WTC11 (cell line): Measurements from ENCODE around the gene RGS16. TPM values are rescaled to one million over a fixed set of nuclear protein-coding genes. Genes with fewer than 3 reads are reported as not detected.
A peak's percentile ranks its signal among the peaks of the same experiment; 100 is the strongest.

Source experiments
- ATAC-seq: fragments of 200-7000 bp; cut with Tn5 transposase; 2 replicates; pipeline ENCODE4 v1.10.0; 2021; ENCODE audit warnings: mild to moderate bottlenecking, moderate library complexity
- CTCF ChIA-PET: fragments of 300-600 bp; sonication (Branson Sonifier 250); formaldehyde crosslinking; loops from one replicate; lab custom pipeline; 2021; ENCODE audit warnings: antibody characterized with exemption; lab: Charles Lee
- POLR2A ChIA-PET: fragments of 350-600 bp; sonication (Branson Sonifier 250); formaldehyde crosslinking; loops from one replicate; lab custom pipeline; 2021; ENCODE audit warnings: antibody characterized with exemption; lab: Charles Lee
- DNase-seq: peaks from one replicate; pipeline ENCODE4 v3.0.0; 2021; ENCODE audit warnings: low spot score
- H3K27ac Mint-ChIP-seq: 2 replicates; pipeline ENCODE4 v1.8.0; 2021; ENCODE audit warnings: mixed read lengths
- H3K27me3 Mint-ChIP-seq: 2 replicates; pipeline ENCODE4 v1.8.0; 2021; ENCODE audit warnings: low read depth, mild to moderate bottlenecking, moderate library complexity, mixed read lengths
- H3K36me3 Mint-ChIP-seq: 2 replicates; pipeline ENCODE4 v1.8.0; 2021; ENCODE audit warnings: mixed read lengths
- H3K4me1 Mint-ChIP-seq: 2 replicates; pipeline ENCODE4 v1.8.0; 2022; ENCODE audit warnings: mixed read lengths
- H3K4me3 Mint-ChIP-seq: 2 replicates; pipeline ENCODE4 v1.8.0; 2021; ENCODE audit warnings: mild to moderate bottlenecking, moderate library complexity, mixed read lengths
- H3K9me3 Mint-ChIP-seq: 2 replicates; pipeline ENCODE4 v1.8.0; 2021; ENCODE audit warnings: mixed read lengths
- CBFB ChIP-seq: sonication (generic); formaldehyde crosslinking; IDR thresholded peaks from 2 replicates; pipeline ENCODE4 v1.8.1; 2022; ENCODE audit warnings: mild to moderate bottlenecking, low read depth, missing genetic modification reagents
- CREB1 ChIP-seq: sonication (generic); formaldehyde crosslinking; IDR thresholded peaks from 2 replicates; pipeline ENCODE4 v1.8.0; 2023; ENCODE audit warnings: mild to moderate bottlenecking, missing genetic modification reagents
- CTCF ChIP-seq: fragments of 200-600 bp; IDR thresholded peaks from 2 replicates; pipeline ENCODE4 v1.8.0; 2022; ENCODE audit warnings: antibody characterized with exemption
- ELF4 ChIP-seq: sonication (generic); formaldehyde crosslinking; IDR thresholded peaks from 2 replicates; pipeline ENCODE4 v1.8.1; 2022; ENCODE audit warnings: low read depth, mild to moderate bottlenecking, moderate library complexity, missing genetic modification reagents
- ETV6 ChIP-seq: sonication (generic); formaldehyde crosslinking; IDR thresholded peaks from 2 replicates; pipeline ENCODE4 v1.8.1; 2022; ENCODE audit warnings: mild to moderate bottlenecking, missing genetic modification reagents
- FOXJ3 ChIP-seq: sonication (generic); formaldehyde crosslinking; IDR thresholded peaks from 2 replicates; pipeline ENCODE4 v1.9.0; 2021; ENCODE audit warnings: missing genetic modification reagents, mild to moderate bottlenecking, borderline replicate concordance
- HMGA2 ChIP-seq: fragments of 250-450 bp; sonication (Bioruptor Pico); IDR thresholded peaks from 2 replicates; pipeline ENCODE4 v1.4.0; 2021; ENCODE audit warnings: mild to moderate bottlenecking, moderate library complexity
- HMGXB4 ChIP-seq: sonication (generic); formaldehyde crosslinking; IDR thresholded peaks from 2 replicates; pipeline ENCODE4 v1.8.1; 2023; ENCODE audit warnings: mild to moderate bottlenecking, moderate library complexity, missing genetic modification reagents
- NFATC4 ChIP-seq: fragments of 250-450 bp; sonication (Bioruptor Pico); IDR thresholded peaks from 2 replicates; pipeline ENCODE4 v1.9.0; 2021; ENCODE audit warnings: mild to moderate bottlenecking
- NFYB ChIP-seq: sonication (generic); formaldehyde crosslinking; conservative IDR thresholded peaks from 2 replicates; pipeline ENCODE4 v1.8.0; 2022; ENCODE audit warnings: low read depth, missing genetic modification reagents
- NR1H2 ChIP-seq: sonication (generic); formaldehyde crosslinking; IDR thresholded peaks from 2 replicates; pipeline ENCODE4 v1.9.0; 2021; ENCODE audit warnings: mild to moderate bottlenecking, moderate library complexity, missing genetic modification reagents
- PRDM15 ChIP-seq: sonication (generic); formaldehyde crosslinking; IDR thresholded peaks from 2 replicates; pipeline ENCODE4 v1.8.0; 2022; ENCODE audit warnings: missing genetic modification reagents
- TEAD1 ChIP-seq: sonication (generic); formaldehyde crosslinking; IDR thresholded peaks from 2 replicates; pipeline ENCODE4 v1.8.0; 2022; ENCODE audit warnings: mild to moderate bottlenecking, missing genetic modification reagents
- TP53 ChIP-seq: sonication (generic); formaldehyde crosslinking; IDR thresholded peaks from 2 replicates; pipeline ENCODE4 v1.8.1; 2023; ENCODE audit warnings: mild to moderate bottlenecking, missing genetic modification reagents
- ZNF219 ChIP-seq: sonication (generic); formaldehyde crosslinking; IDR thresholded peaks from 2 replicates; pipeline ENCODE4 v1.8.0; 2023; ENCODE audit warnings: missing genetic modification reagents, mild to moderate bottlenecking, borderline replicate concordance
- ZNF317 ChIP-seq: sonication (generic); formaldehyde crosslinking; IDR thresholded peaks from 2 replicates; pipeline ENCODE4 v1.8.1; 2023; ENCODE audit warnings: low read depth, mild to moderate bottlenecking, moderate library complexity, missing genetic modification reagents, borderline replicate concordance
- ZNF423 ChIP-seq: fragments of 250-450 bp; sonication (Bioruptor Pico); IDR thresholded peaks from 2 replicates; pipeline ENCODE4 v2.1.2; 2022; ENCODE audit warnings: mild to moderate bottlenecking, moderate library complexity
- ZNF671 ChIP-seq: fragments of 250-450 bp; sonication (Bioruptor Pico); IDR thresholded peaks from 2 replicates; pipeline ENCODE4 v1.8.0; 2021; ENCODE audit warnings: mild to moderate bottlenecking
- ZSCAN18 ChIP-seq: fragments of 250-450 bp; sonication (Bioruptor Pico); IDR thresholded peaks from 2 replicates; pipeline ENCODE4 v2.1.2; 2022; ENCODE audit warnings: mild to moderate bottlenecking, moderate library complexity
- total RNA-seq: library from RNA; stranded (reverse); gene quantifications from 3 replicates; pipeline ENCODE4 v1.2.3, GENCODE V29; 2021
- TF ChIP-seq, protein P1 (sequence below): fragments of 250-450 bp; sonication (Bioruptor Pico); IDR thresholded peaks from 2 replicates; pipeline ENCODE4 v1.9.0; 2021; ENCODE audit warnings: moderate library complexity, mild to moderate bottlenecking, inconsistent platforms, borderline replicate concordance

RGS16 gene
- total RNA-seq, 1 experiment from 2014 or later, result 17.8 TPM

DNA sequence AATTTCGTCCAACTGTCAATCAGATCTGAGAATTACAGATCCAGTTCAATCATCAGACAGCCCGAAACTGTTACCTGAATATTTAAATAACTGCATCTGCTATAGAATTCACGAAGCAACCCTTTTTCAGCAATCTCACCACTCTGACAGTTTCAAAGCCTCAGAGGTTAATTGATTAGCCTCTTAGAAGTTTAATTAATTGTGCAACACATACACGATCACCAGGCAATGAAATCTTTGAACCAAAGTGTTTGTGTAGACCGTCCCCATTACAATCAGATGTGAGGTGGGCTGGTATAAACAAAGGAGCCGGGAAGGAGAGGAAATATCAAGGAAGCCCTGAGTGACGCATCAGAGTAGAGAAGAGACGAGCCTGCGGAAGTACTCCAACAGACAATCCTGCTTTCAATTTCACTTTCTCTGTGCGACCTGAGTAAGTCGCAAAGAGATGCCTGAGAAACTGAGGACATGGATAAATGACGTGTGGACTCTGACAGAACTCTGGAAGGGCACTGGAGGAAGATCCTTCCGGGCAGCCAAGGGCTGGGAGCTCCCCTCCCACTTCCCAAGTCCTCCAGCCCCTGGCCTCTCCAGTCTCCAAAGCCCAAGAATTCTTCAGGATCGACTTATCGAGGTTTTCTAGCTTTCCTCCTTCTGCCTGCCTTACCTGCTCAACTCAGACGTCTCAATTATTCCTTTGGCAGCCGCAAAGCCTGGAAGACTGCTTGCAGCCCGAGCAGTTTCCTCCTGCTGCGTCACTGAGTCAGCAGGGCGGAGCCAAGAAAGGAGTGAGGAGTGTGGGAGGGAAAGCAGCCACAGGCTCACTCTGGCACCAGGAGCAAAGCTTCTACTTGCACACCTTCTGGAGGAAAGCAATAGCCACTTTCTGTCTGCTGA is 15.4 kb downstream of the RGS16 start, which contains the start of gene RNASEL:
Gene RNASEL (minus strand): TSS at position 757 of the 897 bp plus-strand sequence. CDS start 2,450 bp downstream, outside the sequence.
- ATAC-seq (peak; percentile 99), DNase-seq (peak; percentile 70)
- Mint-ChIP-seq H3K4me1 (peaks cover 19% of the 10 kb centered on the region), H3K4me3 (peak within 1 kb of the TSS; percentile 67), H3K36me3 (no peaks in the 10 kb centered on the region), H3K27me3 (peaks cover 3% of the 10 kb centered on the region; the same call in 1 of the 2 replicates), H3K9me3 (peaks cover 11% of the 10 kb centered on the region), H3K27ac (peak within 1 kb of the TSS; percentile 75)
- ChIA-PET POLR2A (no interaction called here), CTCF (interaction anchor here (0.7 to 2.7 kb wide), 12 partner anchors 11 to 508 kb away, joined by 3 to 14 read pairs (median 6); no protein-coding TSS in a partner anchor)
- TF ChIP-seq NR1H2 (CRISPR knock-in tag), result no peak
- TF ChIP-seq CTCF, result no peak
- TF ChIP-seq PRDM15 (CRISPR knock-in tag), result peak; percentile 15; the same call in 1 of the 2 replicates
- TF ChIP-seq ZNF671 (CRISPR knock-in tag), result no peak

DNA sequence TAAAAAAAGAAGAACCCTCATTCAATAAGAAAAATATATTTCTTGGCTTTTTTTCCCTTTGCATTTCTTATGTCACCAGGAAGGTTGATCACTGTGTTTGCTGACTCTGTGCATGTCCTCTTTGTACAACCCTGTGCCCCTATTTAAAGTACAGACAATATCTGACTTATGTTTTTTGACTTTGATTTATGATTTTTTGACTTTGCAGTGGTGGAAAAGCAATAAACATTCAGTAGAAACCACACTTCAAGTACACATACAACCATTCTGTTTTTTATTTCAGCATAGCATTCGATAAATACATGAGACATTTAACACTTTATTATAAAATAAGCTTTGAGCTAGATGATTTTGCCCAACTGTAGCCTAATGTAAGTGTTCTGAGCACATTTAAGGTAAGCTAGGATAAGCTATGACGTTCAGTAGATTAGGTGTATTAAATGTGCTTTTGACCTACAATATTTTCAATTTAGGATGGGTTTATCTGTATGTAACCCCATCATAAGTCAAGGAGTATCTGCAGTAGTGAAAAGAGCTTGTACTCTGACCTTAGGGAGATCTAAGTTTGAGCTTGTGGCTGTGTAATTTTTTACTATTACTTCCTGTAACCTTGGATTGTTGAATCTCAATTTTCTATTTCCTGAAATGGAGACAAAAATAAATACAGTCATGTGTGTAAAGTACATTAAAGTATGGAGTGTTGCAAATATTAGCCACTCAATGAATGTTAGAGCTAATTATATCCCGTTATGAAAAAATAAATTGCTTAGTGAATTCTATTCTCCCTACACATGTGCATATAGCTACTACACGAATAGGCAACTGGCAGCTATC is 16.3 kb downstream of the RGS16 start:
- CTCF ChIA-PET, result interaction anchor here (0.7 to 2.7 kb wide), 6 partner anchors 12 to 507 kb away, joined by 3 to 11 read pairs (median 8); no protein-coding TSS in a partner anchor
- peaks cover 19% of the 10 kb centered on the region for H3K4me1 Mint-ChIP-seq
- no peaks in the 10 kb centered on the region for H3K36me3 Mint-ChIP-seq
- H3K4me3 Mint-ChIP-seq, result peak overlapping the region; percentile 67
- POLR2A ChIA-PET, result no interaction called here
- H3K27me3 Mint-ChIP-seq, result peaks cover 3% of the 10 kb centered on the region; the same call in 1 of the 2 replicates
- no peak for DNase-seq
- H3K27ac Mint-ChIP-seq, result no peak overlapping the region
- ATAC-seq, result no peak
- peaks cover 11% of the 10 kb centered on the region for H3K9me3 Mint-ChIP-seq
- no peak for TF ChIP-seq ZSCAN18
- TF ChIP-seq HMGA2 (CRISPR knock-in tag), result no peak
- TF ChIP-seq TP53 (CRISPR knock-in tag), result no peak
- no peak for TF ChIP-seq ETV6 (CRISPR knock-in tag)
- no peak for TF ChIP-seq CTCF
- no peak for TF ChIP-seq ZNF423
- TF ChIP-seq HMGXB4, result no peak
- no peak for TF ChIP-seq NFATC4 (CRISPR knock-in tag)
- TF ChIP-seq TEAD1 (CRISPR knock-in tag), result no peak
- TF ChIP-seq, protein P1, sequence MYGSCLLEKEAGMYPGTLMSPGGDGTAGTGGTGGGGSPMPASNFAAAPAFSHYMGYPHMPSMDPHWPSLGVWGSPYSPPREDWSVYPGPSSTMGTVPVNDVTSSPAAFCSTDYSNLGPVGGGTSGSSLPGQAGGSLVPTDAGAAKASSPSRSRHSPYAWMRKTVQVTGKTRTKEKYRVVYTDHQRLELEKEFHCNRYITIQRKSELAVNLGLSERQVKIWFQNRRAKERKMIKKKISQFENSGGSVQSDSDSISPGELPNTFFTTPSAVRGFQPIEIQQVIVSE (CRISPR knock-in tag), result no peak
- TF ChIP-seq CBFB (CRISPR knock-in tag), result no peak
- TF ChIP-seq FOXJ3 (CRISPR knock-in tag), result no peak
- no peak for TF ChIP-seq ZNF317 (CRISPR knock-in tag)
- no peak for TF ChIP-seq ZNF219 (CRISPR knock-in tag)
- TF ChIP-seq CREB1, result no peak
- TF ChIP-seq NFYB (CRISPR knock-in tag), result no peak
- TF ChIP-seq ELF4 (CRISPR knock-in tag), result no peak
